Measurements from ENCODE around the gene PLXNA2.

PLXNA2 gene

GRCh38 chr1:208111646-208112190 lies 132.5 kb downstream of the PLXNA2 start:
- no peaks in the 10 kb centered on the region for H3K27me3 ChIP-seq (ENCODE audit: insufficient read depth, poor library complexity, severe bottlenecking)
- DNase-seq (ENCODE audit: low spot score) (no peak), ATAC-seq (ENCODE audit: low read depth) (no peak)
- peaks cover 19% of the 10 kb centered on the region for H3K4me1 ChIP-seq (ENCODE audit: insufficient read depth, poor library complexity, severe bottlenecking)
- no peak overlapping the region for H3K27ac ChIP-seq (ENCODE audit: poor library complexity, severe bottlenecking)
- no peak for TF ChIP-seq CTCF (IDR thresholded peaks at IDR 0.05; ENCODE audit: poor library complexity, severe bottlenecking)
- H3K36me3 ChIP-seq (ENCODE audit: low read depth): no peaks in the 10 kb centered on the region
- no peak overlapping the region for H3K4me3 ChIP-seq (ENCODE audit: severe bottlenecking)
- no peaks in the 10 kb centered on the region for H3K9me3 ChIP-seq (ENCODE audit: severe bottlenecking)

- H3K9me3 ChIP-seq (ENCODE audit: severe bottlenecking): no peaks in the 10 kb centered on the region
- H3K36me3 ChIP-seq (ENCODE audit: low read depth): no peaks in the 10 kb centered on the region
- H3K4me1 ChIP-seq (ENCODE audit: insufficient read depth, poor library complexity, severe bottlenecking): peaks cover 19% of the 10 kb centered on the region
- TF ChIP-seq CTCF (IDR thresholded peaks at IDR 0.05; ENCODE audit: poor library complexity, severe bottlenecking): no peak
- no peak for ATAC-seq (ENCODE audit: low read depth)
- H3K27ac ChIP-seq (ENCODE audit: poor library complexity, severe bottlenecking): no peak overlapping the region
- DNase-seq (ENCODE audit: low spot score): no peak
- no peaks in the 10 kb centered on the region for H3K27me3 ChIP-seq (ENCODE audit: insufficient read depth, poor library complexity, severe bottlenecking)
- no peak overlapping the region for H3K4me3 ChIP-seq (ENCODE audit: severe bottlenecking)
Measured at GRCh38 chr1:208110296-208110695, 133.9 kb downstream of the PLXNA2 start.

GRCh38 chr1:208108646-208109330 lies 135.4 kb downstream of the PLXNA2 start:
- H3K27ac ChIP-seq (ENCODE audit: poor library complexity, severe bottlenecking): peak overlapping the region; percentile 87
- ATAC-seq (ENCODE audit: low read depth) (no peak), DNase-seq (ENCODE audit: low spot score) (no peak)
- H3K4me3 ChIP-seq (ENCODE audit: severe bottlenecking): no peak overlapping the region
- H3K9me3 ChIP-seq (ENCODE audit: severe bottlenecking): no peaks in the 10 kb centered on the region
- H3K36me3 ChIP-seq (ENCODE audit: low read depth): no peaks in the 10 kb centered on the region
- no peak for TF ChIP-seq CTCF (IDR thresholded peaks at IDR 0.05; ENCODE audit: poor library complexity, severe bottlenecking)
- no peaks in the 10 kb centered on the region for H3K27me3 ChIP-seq (ENCODE audit: insufficient read depth, poor library complexity, severe bottlenecking)
- H3K4me1 ChIP-seq (ENCODE audit: insufficient read depth, poor library complexity, severe bottlenecking): peaks cover 19% of the 10 kb centered on the region

GRCh38 chr1:208108213-208108608 lies 136.0 kb downstream of the PLXNA2 start:
- no peak for DNase-seq (ENCODE audit: low spot score)
- TF ChIP-seq CTCF (IDR thresholded peaks at IDR 0.05; ENCODE audit: poor library complexity, severe bottlenecking): no peak
- H3K27me3 ChIP-seq (ENCODE audit: insufficient read depth, poor library complexity, severe bottlenecking): no peaks in the 10 kb centered on the region
- H3K27ac ChIP-seq (ENCODE audit: poor library complexity, severe bottlenecking): peak overlapping the region; percentile 87
- H3K4me1 ChIP-seq (ENCODE audit: insufficient read depth, poor library complexity, severe bottlenecking): peaks cover 19% of the 10 kb centered on the region
- no peaks in the 10 kb centered on the region for H3K9me3 ChIP-seq (ENCODE audit: severe bottlenecking)
- no peak overlapping the region for H3K4me3 ChIP-seq (ENCODE audit: severe bottlenecking)
- peak; percentile 86 for ATAC-seq (ENCODE audit: low read depth)
- no peaks in the 10 kb centered on the region for H3K36me3 ChIP-seq (ENCODE audit: low read depth)
